22Rv1 (cell line): ENCODE data around the gene AMPH.

Experiments used
- ZFX ChIP-seq: fragments of 450-650 bp; IDR thresholded peaks from 2 replicates; pipeline ENCODE4 v1.6.1; 2017; ENCODE audit warnings: antibody characterized with exemption, borderline replicate concordance
- TF ChIP-seq, protein P1 (sequence below): fragments of 450-650 bp; IDR thresholded peaks from 2 replicates; pipeline ENCODE4 v1.5.1; 2017; ENCODE audit warnings: mild to moderate bottlenecking

DNA sequence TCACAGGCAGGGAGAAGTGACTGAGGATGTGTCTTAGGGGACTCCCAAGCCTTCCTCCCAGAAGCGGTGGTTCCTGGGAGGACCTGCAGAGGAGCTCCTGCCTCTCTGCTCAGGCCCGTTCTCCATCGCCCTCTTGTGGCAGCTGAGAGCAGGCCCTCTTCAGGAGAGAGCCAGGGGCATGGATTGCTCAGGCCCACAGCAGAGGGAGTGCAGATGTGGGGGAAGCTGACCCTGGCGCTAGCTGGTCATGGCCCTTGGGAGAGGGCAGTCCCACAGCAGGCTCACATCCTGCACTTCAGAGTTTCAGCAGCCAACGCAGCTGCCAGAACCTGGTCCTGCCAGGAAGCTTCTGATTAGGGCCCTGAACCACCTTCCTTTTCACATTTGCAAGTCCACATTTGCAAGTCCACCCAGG, 263.0 kb downstream of the AMPH start:
- TF ChIP-seq, protein P1, sequence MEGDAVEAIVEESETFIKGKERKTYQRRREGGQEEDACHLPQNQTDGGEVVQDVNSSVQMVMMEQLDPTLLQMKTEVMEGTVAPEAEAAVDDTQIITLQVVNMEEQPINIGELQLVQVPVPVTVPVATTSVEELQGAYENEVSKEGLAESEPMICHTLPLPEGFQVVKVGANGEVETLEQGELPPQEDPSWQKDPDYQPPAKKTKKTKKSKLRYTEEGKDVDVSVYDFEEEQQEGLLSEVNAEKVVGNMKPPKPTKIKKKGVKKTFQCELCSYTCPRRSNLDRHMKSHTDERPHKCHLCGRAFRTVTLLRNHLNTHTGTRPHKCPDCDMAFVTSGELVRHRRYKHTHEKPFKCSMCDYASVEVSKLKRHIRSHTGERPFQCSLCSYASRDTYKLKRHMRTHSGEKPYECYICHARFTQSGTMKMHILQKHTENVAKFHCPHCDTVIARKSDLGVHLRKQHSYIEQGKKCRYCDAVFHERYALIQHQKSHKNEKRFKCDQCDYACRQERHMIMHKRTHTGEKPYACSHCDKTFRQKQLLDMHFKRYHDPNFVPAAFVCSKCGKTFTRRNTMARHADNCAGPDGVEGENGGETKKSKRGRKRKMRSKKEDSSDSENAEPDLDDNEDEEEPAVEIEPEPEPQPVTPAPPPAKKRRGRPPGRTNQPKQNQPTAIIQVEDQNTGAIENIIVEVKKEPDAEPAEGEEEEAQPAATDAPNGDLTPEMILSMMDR: peak; percentile 99
- no peak for TF ChIP-seq ZFX
